OCI-LY7 (cell line): ENCODE results near the gene PIK3R6.

Source experiments
- EZH2phosphoT487 ChIP-seq: fragments of 200-600 bp; sonication (generic); IDR thresholded peaks from 2 replicates; pipeline ENCODE4 v1.6.1; 2018; ENCODE audit warnings: low read depth, borderline replicate concordance, mild to moderate bottlenecking, mixed run types, antibody characterized with exemption, low read length, moderate library complexity, mixed read lengths
- TF ChIP-seq, protein P1 (sequence below): fragments of 200-600 bp; sonication (generic); conservative IDR thresholded peaks from 2 replicates; pipeline ENCODE4 v1.5.1; 2014; ENCODE audit warnings: mild to moderate bottlenecking, antibody characterized with exemption, low read length, moderate library complexity, mixed read lengths

DNA sequence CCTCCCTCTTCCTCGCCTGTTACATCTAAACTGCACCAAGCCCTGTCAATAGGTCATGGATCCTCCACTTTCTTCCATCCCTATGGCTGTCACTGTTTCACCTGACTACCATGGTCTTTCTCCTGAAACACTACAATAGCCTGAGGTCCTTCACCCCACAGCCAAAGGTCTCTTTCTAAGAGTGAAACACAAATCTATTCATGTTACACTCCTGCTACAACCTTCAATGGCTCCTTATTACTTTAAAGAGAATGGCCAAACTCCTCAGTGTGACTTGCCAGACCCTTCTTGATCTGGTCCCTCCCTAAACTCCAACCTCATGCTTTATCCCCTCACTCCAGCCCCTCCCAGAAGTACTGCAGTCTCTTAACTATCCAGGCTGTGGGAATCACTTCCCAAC is 618 bp upstream of the PIK3R6 start:
- TF ChIP-seq, protein P1, sequence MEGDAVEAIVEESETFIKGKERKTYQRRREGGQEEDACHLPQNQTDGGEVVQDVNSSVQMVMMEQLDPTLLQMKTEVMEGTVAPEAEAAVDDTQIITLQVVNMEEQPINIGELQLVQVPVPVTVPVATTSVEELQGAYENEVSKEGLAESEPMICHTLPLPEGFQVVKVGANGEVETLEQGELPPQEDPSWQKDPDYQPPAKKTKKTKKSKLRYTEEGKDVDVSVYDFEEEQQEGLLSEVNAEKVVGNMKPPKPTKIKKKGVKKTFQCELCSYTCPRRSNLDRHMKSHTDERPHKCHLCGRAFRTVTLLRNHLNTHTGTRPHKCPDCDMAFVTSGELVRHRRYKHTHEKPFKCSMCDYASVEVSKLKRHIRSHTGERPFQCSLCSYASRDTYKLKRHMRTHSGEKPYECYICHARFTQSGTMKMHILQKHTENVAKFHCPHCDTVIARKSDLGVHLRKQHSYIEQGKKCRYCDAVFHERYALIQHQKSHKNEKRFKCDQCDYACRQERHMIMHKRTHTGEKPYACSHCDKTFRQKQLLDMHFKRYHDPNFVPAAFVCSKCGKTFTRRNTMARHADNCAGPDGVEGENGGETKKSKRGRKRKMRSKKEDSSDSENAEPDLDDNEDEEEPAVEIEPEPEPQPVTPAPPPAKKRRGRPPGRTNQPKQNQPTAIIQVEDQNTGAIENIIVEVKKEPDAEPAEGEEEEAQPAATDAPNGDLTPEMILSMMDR, result no peak
- TF ChIP-seq EZH2phosphoT487, result no peak
